Epithelial cell of umbilical artery (primary cell): Measurements from ENCODE around the gene SEC16B. TPM values are rescaled to one million over a fixed set of nuclear protein-coding genes. Genes with fewer than 3 reads are reported as not detected.

ENCODE experiments used
- total RNA-seq: library from RNA; depleted of rRNA; stranded (reverse); fragments of >200 nt; gene quantifications from 2 replicates; pipeline ENCODE4 v1.2.3, GENCODE V29; 2014

SEC16B gene, protein sequence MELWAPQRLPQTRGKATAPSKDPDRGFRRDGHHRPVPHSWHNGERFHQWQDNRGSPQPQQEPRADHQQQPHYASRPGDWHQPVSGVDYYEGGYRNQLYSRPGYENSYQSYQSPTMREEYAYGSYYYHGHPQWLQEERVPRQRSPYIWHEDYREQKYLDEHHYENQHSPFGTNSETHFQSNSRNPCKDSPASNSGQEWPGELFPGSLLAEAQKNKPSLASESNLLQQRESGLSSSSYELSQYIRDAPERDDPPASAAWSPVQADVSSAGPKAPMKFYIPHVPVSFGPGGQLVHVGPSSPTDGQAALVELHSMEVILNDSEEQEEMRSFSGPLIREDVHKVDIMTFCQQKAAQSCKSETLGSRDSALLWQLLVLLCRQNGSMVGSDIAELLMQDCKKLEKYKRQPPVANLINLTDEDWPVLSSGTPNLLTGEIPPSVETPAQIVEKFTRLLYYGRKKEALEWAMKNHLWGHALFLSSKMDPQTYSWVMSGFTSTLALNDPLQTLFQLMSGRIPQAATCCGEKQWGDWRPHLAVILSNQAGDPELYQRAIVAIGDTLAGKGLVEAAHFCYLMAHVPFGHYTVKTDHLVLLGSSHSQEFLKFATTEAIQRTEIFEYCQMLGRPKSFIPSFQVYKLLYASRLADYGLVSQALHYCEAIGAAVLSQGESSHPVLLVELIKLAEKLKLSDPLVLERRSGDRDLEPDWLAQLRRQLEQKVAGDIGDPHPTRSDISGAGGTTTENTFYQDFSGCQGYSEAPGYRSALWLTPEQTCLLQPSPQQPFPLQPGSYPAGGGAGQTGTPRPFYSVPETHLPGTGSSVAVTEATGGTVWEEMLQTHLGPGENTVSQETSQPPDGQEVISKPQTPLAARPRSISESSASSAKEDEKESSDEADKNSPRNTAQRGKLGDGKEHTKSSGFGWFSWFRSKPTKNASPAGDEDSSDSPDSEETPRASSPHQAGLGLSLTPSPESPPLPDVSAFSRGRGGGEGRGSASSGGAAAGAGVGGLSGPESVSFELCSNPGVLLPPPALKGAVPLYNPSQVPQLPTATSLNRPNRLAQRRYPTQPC
- total RNA-seq, result 0.97 and 1.5 TPM in 2 replicates

DNA sequence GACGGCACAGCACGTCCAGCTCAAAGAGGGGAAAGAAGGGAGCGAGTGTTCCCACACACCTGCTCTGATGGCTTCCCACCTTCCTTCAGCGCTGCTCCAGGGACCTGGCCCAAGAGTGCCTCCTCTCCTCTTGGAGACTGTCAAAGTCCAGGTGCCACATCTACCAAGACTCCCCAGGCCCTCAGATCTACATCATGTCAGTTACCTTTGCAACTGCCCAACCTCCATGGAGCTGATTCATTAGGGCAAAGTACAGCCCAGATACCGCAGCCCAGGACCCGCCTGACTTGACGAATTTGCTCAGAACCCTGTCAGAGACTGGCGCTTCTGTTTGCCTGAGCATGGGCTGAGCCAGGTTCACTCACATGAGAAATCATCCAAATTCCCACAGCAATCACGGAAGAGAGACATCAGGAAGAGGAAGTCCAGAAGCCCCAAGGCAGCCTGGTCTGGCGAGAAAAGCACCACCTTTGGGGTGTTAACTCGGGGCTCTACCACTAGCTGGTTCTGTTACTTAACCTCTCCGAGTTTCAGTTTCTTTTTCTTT is at the start of gene SEC16B:
Gene SEC16B (minus strand): TSS at position 234 of the 547 bp plus-strand sequence. CDS start 2,077 bp downstream, outside the sequence.

Other genes starting within 250 kb of the SEC16B start
- 11.7 and 14.3 TPM in 2 replicates for gene RASAL2, start 124.0 kb upstream of the SEC16B start, total RNA-seq